Osteoblast (primary cell): ENCODE data around the gene ZSWIM7. TPM values are rescaled to one million over a fixed set of nuclear protein-coding genes. Genes with fewer than 3 reads are reported as not detected.

ENCODE experiments used
- DNase-seq: peaks from one replicate; pipeline ENCODE4 v3.0.0; 2011; ENCODE audit warnings: low spot score, mixed read lengths; ENCODE audit not compliant: insufficient read length; ENCODE audit errors: missing footprints
- H2AFZ ChIP-seq: 2 replicates; pipeline ENCODE4 v1.6.0; 2011; ENCODE audit warnings: mild to moderate bottlenecking, low read length
- H3K27ac ChIP-seq: 2 replicates; pipeline ENCODE4 v1.5.1; 2011; ENCODE audit warnings: mild to moderate bottlenecking, low read depth, low read length, moderate library complexity
- H3K27me3 ChIP-seq: 2 replicates; pipeline ENCODE4 v1.6.0; 2012; ENCODE audit warnings: mild to moderate bottlenecking, control low read depth, inconsistent platforms, low read length, moderate library complexity; ENCODE audit not compliant: insufficient read depth
- H3K36me3 ChIP-seq: 2 replicates; pipeline ENCODE4 v1.5.1; 2011; ENCODE audit warnings: mild to moderate bottlenecking, low read length, control low read depth, moderate library complexity; ENCODE audit not compliant: insufficient read depth
- H3K4me1 ChIP-seq: 2 replicates; pipeline ENCODE4 v1.5.1; 2011; ENCODE audit warnings: mild to moderate bottlenecking, low read length, control low read depth, moderate library complexity; ENCODE audit not compliant: insufficient read depth
- H3K4me2 ChIP-seq: 2 replicates; pipeline ENCODE4 v1.6.0; 2011; ENCODE audit warnings: mild to moderate bottlenecking, low read length; ENCODE audit not compliant: insufficient read depth
- H3K4me3 ChIP-seq: fragments of 200-600 bp; sonication (generic); 3 replicates; pipeline ENCODE4 v1.5.1; 2012; ENCODE audit warnings: mild to moderate bottlenecking, low read length, inconsistent platforms; ENCODE audit not compliant: insufficient read depth
- H3K79me2 ChIP-seq: 2 replicates; pipeline ENCODE4 v1.6.0; 2012; ENCODE audit warnings: mild to moderate bottlenecking, low read length, control low read depth, inconsistent platforms; ENCODE audit not compliant: insufficient read depth
- H3K9me3 ChIP-seq: 2 replicates; pipeline ENCODE4 v1.5.1; 2011; ENCODE audit warnings: low read depth, low read length, control low read depth
- H4K20me1 ChIP-seq: 2 replicates; pipeline ENCODE4 v1.6.0; 2012; ENCODE audit warnings: mild to moderate bottlenecking, low read length, control low read depth; ENCODE audit not compliant: insufficient read depth
- CTCF ChIP-seq: IDR thresholded peaks from 2 replicates; pipeline ENCODE4 v1.5.1; 2011; ENCODE audit warnings: mild to moderate bottlenecking, low read depth, low read length, moderate library complexity; ENCODE audit errors: extremely low read depth
- total RNA-seq: library from RNA; depleted of rRNA; stranded (reverse); fragments of >200 nt; gene quantifications from 2 replicates; pipeline ENCODE4 v1.2.3, GENCODE V29; 2012

The ZSWIM7 gene
- total RNA-seq, 1 donor = 11.6 TPM

- H3K4me1 ChIP-seq = peaks cover 30% of the 10 kb centered on the region
- H3K4me2 ChIP-seq = no peak overlapping the region
- TF ChIP-seq CTCF = no peak
- no peaks in the 10 kb centered on the region for H3K27me3 ChIP-seq
- no peaks in the 10 kb centered on the region for H4K20me1 ChIP-seq
- H3K4me3 ChIP-seq = no peak overlapping the region
- no peaks in the 10 kb centered on the region for H3K36me3 ChIP-seq
- no peak overlapping the region for H2AFZ ChIP-seq
- H3K9me3 ChIP-seq = no peaks in the 10 kb centered on the region
- peaks cover 44% of the 10 kb centered on the region for H3K79me2 ChIP-seq
- H3K27ac ChIP-seq = no peak overlapping the region
- DNase-seq = no peak
Observed at GRCh38 chr17:15951368-15952047, 48.0 kb downstream of the ZSWIM7 start.

GRCh38 chr17:15947976-15948752 lies 51.3 kb downstream of the ZSWIM7 start:
- DNase-seq = no peak
- Histone ChIP-seq H3K79me2 (peaks cover 45% of the 10 kb centered on the region), H3K27me3 (no peaks in the 10 kb centered on the region), H3K4me3 (no peak overlapping the region), H2AFZ (no peak overlapping the region), H3K36me3 (no peaks in the 10 kb centered on the region), H4K20me1 (no peaks in the 10 kb centered on the region), H3K27ac (no peak overlapping the region), H3K4me1 (peaks cover 22% of the 10 kb centered on the region), H3K4me2 (no peak overlapping the region), H3K9me3 (no peaks in the 10 kb centered on the region)
- no peak for TF ChIP-seq CTCF

- no peaks in the 10 kb centered on the region for H4K20me1 ChIP-seq
- H3K36me3 ChIP-seq = no peaks in the 10 kb centered on the region
- peaks cover 42% of the 10 kb centered on the region for H3K79me2 ChIP-seq
- H3K4me3 ChIP-seq = peak overlapping the region; percentile 86
- DNase-seq = peak; percentile 97
- peak overlapping the region; percentile 79 for H3K27ac ChIP-seq
- H3K4me2 ChIP-seq = peak overlapping the region; percentile 98
- H2AFZ ChIP-seq = peak overlapping the region; percentile 74
- TF ChIP-seq CTCF = no peak
- no peaks in the 10 kb centered on the region for H3K9me3 ChIP-seq
- H3K4me1 ChIP-seq = peaks cover 22% of the 10 kb centered on the region
- no peaks in the 10 kb centered on the region for H3K27me3 ChIP-seq
Observed at GRCh38 chr17:15947271-15947670, 52.2 kb downstream of the ZSWIM7 start.

- no peaks in the 10 kb centered on the region for H3K9me3 ChIP-seq
- H3K27me3 ChIP-seq = no peaks in the 10 kb centered on the region
- TF ChIP-seq CTCF = no peak
- peak overlapping the region; percentile 74 for H2AFZ ChIP-seq
- no peaks in the 10 kb centered on the region for H4K20me1 ChIP-seq
- H3K79me2 ChIP-seq = peaks cover 42% of the 10 kb centered on the region
- H3K4me2 ChIP-seq = peak overlapping the region; percentile 98
- peak overlapping the region; percentile 86 for H3K4me3 ChIP-seq
- H3K4me1 ChIP-seq = peaks cover 22% of the 10 kb centered on the region
- no peaks in the 10 kb centered on the region for H3K36me3 ChIP-seq
- H3K27ac ChIP-seq = peak overlapping the region; percentile 79
- DNase-seq = peak; percentile 93
Observed at GRCh38 chr17:15946611-15947120, 52.8 kb downstream of the ZSWIM7 start.
